ENCODE measurements around the gene PCDHGA2.
A peak's percentile ranks its signal among the peaks of the same experiment; 100 is the strongest.

The PCDHGA2 gene

DNA sequence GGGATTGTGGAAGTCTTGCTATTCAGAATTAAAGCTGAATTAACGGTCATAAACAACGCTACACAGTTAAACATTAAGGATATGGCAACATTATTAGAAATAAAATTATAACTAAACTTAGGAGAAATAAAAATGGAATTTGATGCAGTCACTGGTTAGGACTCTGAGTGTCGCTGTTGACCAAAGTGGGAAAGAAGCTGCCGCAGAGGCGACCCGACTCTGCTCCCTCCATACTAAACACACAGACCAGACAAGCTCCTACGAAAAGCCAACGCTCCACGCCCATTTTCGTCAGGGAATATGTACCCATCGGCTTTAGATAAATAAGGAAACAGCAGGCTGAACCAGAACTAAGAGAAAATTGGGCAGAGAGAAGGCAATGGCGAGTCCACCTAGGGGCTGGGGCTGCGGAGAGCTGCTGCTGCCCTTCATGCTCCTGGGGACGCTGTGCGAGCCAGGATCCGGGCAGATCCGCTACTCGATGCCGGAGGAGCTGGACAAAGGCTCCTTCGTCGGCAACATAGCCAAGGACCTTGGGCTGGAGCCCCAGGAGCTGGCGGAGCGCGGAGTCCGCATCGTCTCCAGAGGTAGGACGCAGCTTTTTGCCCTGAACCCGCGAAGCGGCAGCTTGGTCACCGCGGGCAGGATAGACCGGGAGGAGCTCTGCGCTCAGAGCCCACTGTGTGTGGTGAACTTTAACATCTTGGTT, 25.5 kb downstream of the PCDHGA2 start, which contains the start of gene PCDHGA5:
TSS of gene PCDHGA5 (plus strand) at position 211 of the 709 bp plus-strand sequence. CDS start at position 380, 169 bp downstream.
- Histone ChIP-seq H3K4me3 (peak within 1 kb of the TSS; percentile 19), H3K27ac (no peak within 1 kb of the TSS)
- DNase-seq (ENCODE audit: low spot score) = no peak
- TF ChIP-seq, protein P1, sequence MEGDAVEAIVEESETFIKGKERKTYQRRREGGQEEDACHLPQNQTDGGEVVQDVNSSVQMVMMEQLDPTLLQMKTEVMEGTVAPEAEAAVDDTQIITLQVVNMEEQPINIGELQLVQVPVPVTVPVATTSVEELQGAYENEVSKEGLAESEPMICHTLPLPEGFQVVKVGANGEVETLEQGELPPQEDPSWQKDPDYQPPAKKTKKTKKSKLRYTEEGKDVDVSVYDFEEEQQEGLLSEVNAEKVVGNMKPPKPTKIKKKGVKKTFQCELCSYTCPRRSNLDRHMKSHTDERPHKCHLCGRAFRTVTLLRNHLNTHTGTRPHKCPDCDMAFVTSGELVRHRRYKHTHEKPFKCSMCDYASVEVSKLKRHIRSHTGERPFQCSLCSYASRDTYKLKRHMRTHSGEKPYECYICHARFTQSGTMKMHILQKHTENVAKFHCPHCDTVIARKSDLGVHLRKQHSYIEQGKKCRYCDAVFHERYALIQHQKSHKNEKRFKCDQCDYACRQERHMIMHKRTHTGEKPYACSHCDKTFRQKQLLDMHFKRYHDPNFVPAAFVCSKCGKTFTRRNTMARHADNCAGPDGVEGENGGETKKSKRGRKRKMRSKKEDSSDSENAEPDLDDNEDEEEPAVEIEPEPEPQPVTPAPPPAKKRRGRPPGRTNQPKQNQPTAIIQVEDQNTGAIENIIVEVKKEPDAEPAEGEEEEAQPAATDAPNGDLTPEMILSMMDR (IDR thresholded peaks at IDR 0.05) = no peak

DNA sequence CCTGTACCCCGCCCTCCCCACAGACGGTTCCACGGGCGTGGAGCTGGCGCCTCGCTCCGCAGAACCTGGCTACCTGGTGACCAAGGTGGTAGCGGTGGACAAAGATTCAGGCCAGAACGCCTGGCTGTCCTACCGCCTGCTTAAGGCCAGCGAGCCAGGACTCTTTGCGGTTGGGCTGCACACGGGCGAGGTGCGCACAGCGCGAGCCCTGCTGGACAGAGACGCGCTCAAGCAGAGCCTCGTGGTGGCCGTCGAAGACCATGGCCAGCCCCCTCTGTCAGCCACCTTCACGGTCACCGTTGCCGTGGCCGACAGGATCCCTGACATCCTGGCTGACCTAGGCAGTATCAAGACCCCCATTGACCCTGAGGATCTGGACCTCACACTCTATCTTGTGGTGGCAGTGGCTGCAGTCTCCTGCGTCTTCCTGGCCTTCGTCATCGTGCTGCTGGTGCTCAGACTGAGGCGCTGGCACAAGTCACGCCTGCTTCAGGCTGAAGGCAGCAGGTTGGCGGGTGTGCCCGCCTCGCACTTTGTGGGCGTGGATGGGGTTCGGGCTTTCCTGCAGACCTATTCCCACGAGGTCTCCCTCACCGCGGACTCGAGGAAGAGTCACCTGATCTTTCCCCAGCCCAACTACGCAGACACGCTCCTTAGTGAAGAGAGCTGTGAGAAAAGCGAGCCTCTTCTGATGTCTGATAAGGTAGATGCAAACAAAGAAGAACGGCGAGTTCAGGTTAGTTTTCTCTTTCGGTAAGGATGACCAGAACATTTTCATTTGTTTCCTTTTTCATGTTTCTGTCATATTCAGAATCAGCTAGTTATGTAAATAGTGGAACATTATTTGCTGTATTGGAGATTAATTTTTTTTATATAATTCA, 27.7 kb downstream of the PCDHGA2 start:
- DNase-seq (ENCODE audit: low spot score) = no peak
- TF ChIP-seq, protein P1 (IDR thresholded peaks at IDR 0.05) = no peak
- Histone ChIP-seq H3K27ac (no peak overlapping the region), H3K4me3 (peak overlapping the region; percentile 19)

DNA sequence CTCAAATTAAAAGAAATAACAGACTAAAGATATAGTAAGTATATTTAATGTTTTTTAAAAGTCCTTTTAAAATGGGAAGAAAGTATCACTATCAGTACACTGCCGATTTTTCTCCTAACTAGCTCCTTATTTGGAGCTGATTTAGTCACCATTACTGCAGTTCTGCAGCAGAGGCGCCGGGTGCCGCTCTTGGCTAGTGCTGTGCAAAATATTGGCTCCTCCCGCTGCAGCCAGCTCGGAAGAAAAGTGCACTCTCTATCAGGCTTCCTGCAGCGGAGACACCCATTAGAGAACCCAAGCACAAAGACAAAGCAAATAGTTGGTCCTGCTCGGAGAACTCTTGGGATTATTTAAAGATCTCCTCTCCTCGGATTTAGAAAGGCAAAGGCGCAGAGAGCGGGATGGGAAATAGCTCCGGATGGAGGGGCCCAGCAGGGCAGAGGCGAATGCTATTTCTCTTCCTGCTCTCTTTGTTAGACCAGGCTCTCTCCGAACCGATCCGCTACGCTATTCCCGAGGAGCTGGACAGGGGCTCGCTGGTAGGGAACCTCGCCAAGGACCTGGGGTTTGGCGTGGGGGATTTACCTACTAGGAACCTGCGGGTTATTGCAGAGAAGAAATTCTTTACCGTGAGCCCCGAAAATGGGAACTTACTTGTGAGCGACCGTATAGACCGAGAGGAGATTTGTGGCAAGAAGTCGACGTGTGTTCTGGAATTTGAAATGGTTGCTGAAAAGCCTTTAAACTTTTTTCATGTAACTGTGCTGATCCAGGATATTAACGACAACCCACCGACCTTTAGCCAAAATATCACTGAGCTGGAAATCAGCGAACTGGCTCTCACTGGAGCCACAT, 31.7 kb downstream of the PCDHGA2 start, which contains the start of gene PCDHGB3:
TSS of gene PCDHGB3 (plus strand) at position 249 of the 855 bp plus-strand sequence. CDS start at position 402, 153 bp downstream.
- no peak within 1 kb of the TSS for H3K27ac ChIP-seq
- TF ChIP-seq, protein P1 (IDR thresholded peaks at IDR 0.05) = no peak
- H3K4me3 ChIP-seq = peak within 1 kb of the TSS; percentile 57
- DNase-seq (ENCODE audit: low spot score) = no peak

DNA sequence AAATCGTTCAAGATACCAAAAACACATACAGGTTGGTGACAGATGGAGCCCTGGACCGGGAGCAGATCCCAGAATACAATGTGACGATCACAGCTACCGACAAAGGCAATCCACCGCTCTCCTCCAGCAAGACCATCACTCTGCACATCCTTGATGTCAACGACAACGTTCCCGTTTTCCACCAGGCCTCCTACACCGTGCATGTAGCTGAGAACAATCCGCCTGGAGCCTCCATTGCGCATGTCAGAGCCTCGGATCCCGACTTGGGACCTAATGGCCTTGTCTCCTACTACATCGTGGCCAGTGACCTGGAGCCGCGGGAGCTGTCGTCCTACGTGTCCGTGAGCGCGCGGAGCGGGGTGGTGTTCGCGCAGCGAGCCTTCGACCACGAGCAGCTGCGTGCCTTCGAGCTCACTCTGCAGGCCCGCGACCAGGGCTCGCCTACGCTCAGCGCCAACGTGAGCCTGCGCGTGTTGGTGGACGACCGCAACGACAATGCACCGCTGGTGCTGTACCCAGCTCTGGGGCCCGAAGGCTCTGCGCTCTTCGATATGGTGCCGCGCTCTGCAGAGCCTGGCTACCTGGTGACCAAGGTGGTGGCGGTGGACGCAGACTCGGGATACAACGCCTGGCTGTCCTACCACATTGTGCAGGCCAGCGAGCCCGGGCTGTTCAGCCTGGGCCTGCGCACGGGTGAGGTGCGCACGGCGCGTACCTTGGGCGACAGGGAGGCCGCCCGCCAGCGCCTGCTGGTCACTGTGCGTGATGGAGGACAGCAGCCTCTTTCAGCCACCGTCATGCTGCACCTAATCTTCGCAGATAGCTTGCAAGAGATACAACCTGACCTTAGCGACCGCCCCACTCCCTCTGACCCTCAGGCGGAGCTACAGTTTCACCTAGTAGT, 33.3 kb downstream of the PCDHGA2 start:
- Histone ChIP-seq H3K27ac (no peak overlapping the region), H3K4me3 (peak overlapping the region; percentile 57)
- DNase-seq (ENCODE audit: low spot score) = no peak
- TF ChIP-seq, protein P1 (IDR thresholded peaks at IDR 0.05) = no peak

DNA sequence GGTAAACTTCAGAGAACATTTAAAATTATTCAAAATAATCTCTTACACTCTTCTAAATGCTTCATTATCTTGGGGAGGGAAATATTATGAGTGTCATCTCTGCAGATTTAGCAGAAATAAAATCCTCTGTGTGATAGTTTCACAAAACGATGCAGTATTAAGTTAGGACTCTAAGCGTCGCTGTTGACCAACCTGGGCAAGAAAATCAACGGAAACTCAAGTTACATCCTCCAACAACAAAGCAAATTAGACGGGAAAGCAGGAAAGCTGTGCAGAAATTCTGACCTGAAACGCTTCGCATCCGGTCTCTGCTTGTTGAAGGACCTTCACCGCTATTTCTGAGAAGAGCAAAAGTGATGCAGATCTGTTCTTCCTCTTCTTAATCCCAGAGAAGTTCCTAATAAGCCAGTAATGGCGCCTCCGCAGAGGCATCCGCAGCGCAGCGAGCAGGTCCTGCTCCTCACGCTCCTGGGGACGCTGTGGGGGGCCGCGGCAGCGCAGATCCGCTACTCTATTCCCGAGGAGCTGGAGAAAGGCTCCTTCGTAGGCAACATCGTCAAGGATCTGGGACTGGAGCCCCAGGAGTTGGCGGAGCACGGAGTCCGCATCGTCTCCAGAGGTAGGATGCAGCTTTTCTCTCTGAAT, 35.2 kb downstream of the PCDHGA2 start, which contains the start of gene PCDHGA6:
TSS of gene PCDHGA6 (plus strand) at position 219 of the 645 bp plus-strand sequence. CDS start at position 412, 193 bp downstream.
- no peak for DNase-seq (ENCODE audit: low spot score)
- peak within 1 kb of the TSS; percentile 49 for H3K4me3 ChIP-seq

More for the DNA sequence above, 35.2 kb downstream of the PCDHGA2 start, which contains the start of gene PCDHGA6:
- TF ChIP-seq, protein P1 (IDR thresholded peaks at IDR 0.05) = no peak
- H3K27ac ChIP-seq = no peak within 1 kb of the TSS

Measured in coronary artery (tissue), 2 donors.